SK-N-SH treated with all-trans-retinoic acid at 6 μM for 48 hours (cell line): ENCODE results near the gene NUBPL.
A peak's percentile ranks its signal among the peaks of the same experiment; 100 is the strongest.

ENCODE experiments used
- BACH2 ChIP-seq: fragments of 250-450 bp; sonication (Bioruptor Pico); IDR thresholded peaks from 2 replicates; pipeline ENCODE4 v1.9.0; 2021; ENCODE audit warnings: mild to moderate bottlenecking, borderline replicate concordance
- CSDC2 ChIP-seq: fragments of 250-450 bp; sonication (Bioruptor Pico); IDR thresholded peaks from 2 replicates; pipeline ENCODE4 v1.5.0; 2020; ENCODE audit warnings: mild to moderate bottlenecking, moderate library complexity
- ESRRG ChIP-seq: fragments of 250-450 bp; sonication (Bioruptor Pico); IDR thresholded peaks from 2 replicates; pipeline ENCODE4 v1.6.1; 2021; ENCODE audit warnings: mild to moderate bottlenecking
- GLIS3 ChIP-seq: fragments of 250-450 bp; sonication (Bioruptor Pico); IDR thresholded peaks from 2 replicates; pipeline ENCODE4 v1.5.0; 2020; ENCODE audit warnings: mild to moderate bottlenecking, moderate library complexity
- PATZ1 ChIP-seq: fragments of 250-450 bp; sonication (Bioruptor Pico); IDR thresholded peaks from 2 replicates; pipeline ENCODE4 v1.8.0; 2020; ENCODE audit warnings: mild to moderate bottlenecking, moderate library complexity, borderline replicate concordance
- POU6F1 ChIP-seq: fragments of 250-450 bp; sonication (Bioruptor Pico); IDR thresholded peaks from 2 replicates; pipeline ENCODE4 v1.8.0; 2021; ENCODE audit warnings: low read depth, mild to moderate bottlenecking, moderate library complexity, borderline replicate concordance
- PPARA ChIP-seq: fragments of 250-450 bp; sonication (Bioruptor Pico); IDR thresholded peaks from 2 replicates; pipeline ENCODE4 v1.5.0; 2020; ENCODE audit warnings: mild to moderate bottlenecking, borderline replicate concordance
- RARB ChIP-seq: fragments of 250-450 bp; sonication (Bioruptor Pico); IDR thresholded peaks from 2 replicates; pipeline ENCODE4 v1.8.0; 2021; ENCODE audit warnings: mild to moderate bottlenecking, moderate library complexity
- SNAI2 ChIP-seq: fragments of 250-450 bp; sonication (Bioruptor Pico); IDR thresholded peaks from 2 replicates; pipeline ENCODE4 v1.5.0; 2020; ENCODE audit warnings: mild to moderate bottlenecking, moderate library complexity
- TCF4 ChIP-seq: fragments of 250-450 bp; sonication (Bioruptor Pico); IDR thresholded peaks from 2 replicates; pipeline ENCODE4 v1.8.0; 2021; ENCODE audit warnings: mild to moderate bottlenecking, moderate library complexity, borderline replicate concordance
- ZC3H10 ChIP-seq: fragments of 250-450 bp; sonication (Bioruptor Pico); IDR thresholded peaks from 2 replicates; pipeline ENCODE4 v1.5.1; 2021; ENCODE audit warnings: mild to moderate bottlenecking, moderate library complexity
- ZFP3 ChIP-seq: fragments of 250-450 bp; sonication (Bioruptor Pico); IDR thresholded peaks from 2 replicates; pipeline ENCODE4 v1.5.0; 2020; ENCODE audit warnings: mild to moderate bottlenecking, moderate library complexity
- ZFP30 ChIP-seq: fragments of 450-650 bp; formaldehyde crosslinking; IDR thresholded peaks from 2 replicates; pipeline ENCODE4 v1.5.0; 2022; ENCODE audit warnings: mild to moderate bottlenecking, moderate library complexity

- TF ChIP-seq ZFP30 (CRISPR knock-in tag) (no peak), POU6F1 (no peak), PPARA (no peak), RARB (no peak), SNAI2 (CRISPR knock-in tag) (no peak), CSDC2 (CRISPR knock-in tag) (no peak), ZFP3 (CRISPR knock-in tag) (no peak), GLIS3 (CRISPR knock-in tag) (no peak), TCF4 (CRISPR knock-in tag) (peak; percentile 27; the same call in 1 of the 2 replicates), ESRRG (CRISPR knock-in tag) (no peak), PATZ1 (no peak), BACH2 (CRISPR knock-in tag) (no peak), ZC3H10 (CRISPR knock-in tag) (no peak)
Observed at GRCh38 chr14:31819281-31819680, 258.1 kb downstream of the NUBPL start.
